GM18858 (cell line): ENCODE results near the gene SETD3.

Experiments
- ATAC-seq: cut with Tn5 transposase; IDR thresholded peaks from one replicate; pipeline ENCODE4 v1.9.1; 2021; ENCODE audit not compliant: unreplicated experiment

SETD3 gene

DNA sequence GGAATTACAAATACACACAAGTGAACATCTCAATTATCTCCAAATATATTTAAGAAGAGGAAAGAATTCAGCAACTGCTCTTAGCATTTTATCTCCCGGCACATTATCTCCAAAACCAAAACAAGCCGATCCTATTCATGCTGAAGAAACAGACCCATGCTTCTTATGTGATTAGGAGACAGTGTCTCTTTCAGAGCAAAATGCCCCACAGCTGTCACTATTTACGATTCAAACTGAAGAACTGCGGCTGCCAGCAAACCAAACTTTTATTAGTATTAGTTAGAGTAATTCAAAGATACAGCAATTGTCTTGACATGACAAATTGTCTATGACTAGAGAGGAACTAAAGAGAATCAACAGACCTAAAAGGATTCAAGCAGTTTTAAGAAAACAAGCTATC, 79.4 kb downstream of the SETD3 start:
- no peak for ATAC-seq

DNA sequence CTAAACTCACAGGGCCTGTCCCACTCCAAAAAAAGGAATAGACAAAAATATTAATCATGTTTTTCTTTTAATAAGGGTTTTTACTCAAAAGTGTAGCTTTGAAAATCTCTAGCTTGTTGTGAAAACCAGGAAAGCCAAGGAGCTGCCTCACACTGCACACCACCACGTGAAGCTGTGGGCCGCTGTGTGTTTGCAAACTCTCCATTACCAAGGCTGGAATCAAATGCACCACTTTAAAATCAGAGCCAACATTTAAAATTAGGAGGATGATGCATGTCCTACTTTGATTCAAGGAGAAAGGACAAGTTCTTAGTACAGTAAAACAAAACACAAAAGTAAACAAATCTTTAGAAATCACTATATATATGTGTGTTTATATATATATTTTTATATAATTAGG, 83.0 kb downstream of the SETD3 start:
- ATAC-seq = no peak

GRCh38 chr14:99395909-99396530, 84.6 kb downstream of the SETD3 start:
- no peak for ATAC-seq

DNA sequence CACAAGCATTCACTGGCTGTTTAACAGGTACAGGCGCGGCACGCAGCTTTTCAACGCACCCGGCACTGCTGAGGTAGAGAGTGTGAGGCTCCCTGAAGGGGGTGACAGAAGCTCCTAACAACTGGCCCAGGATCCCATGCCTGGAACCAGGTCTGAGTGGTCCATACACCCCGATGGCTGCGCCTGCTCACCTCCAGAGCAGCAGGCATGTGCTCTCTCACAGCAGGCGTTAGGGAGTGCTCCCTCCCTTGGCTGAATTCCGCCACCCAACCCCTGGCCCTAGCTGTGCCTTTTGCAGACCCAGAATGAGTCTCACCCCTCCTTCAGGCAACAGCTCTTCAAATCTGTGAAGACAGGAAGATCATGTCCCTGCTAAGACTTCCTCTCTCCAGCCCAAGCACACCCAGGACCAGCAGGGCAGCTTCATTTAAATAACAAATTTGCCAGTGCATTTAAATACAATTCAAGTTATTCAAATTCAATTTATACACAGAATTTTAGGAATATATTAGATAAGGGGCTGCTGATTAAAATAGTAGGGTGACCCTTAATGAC, 86.0 kb downstream of the SETD3 start:
- ATAC-seq = no peak

DNA sequence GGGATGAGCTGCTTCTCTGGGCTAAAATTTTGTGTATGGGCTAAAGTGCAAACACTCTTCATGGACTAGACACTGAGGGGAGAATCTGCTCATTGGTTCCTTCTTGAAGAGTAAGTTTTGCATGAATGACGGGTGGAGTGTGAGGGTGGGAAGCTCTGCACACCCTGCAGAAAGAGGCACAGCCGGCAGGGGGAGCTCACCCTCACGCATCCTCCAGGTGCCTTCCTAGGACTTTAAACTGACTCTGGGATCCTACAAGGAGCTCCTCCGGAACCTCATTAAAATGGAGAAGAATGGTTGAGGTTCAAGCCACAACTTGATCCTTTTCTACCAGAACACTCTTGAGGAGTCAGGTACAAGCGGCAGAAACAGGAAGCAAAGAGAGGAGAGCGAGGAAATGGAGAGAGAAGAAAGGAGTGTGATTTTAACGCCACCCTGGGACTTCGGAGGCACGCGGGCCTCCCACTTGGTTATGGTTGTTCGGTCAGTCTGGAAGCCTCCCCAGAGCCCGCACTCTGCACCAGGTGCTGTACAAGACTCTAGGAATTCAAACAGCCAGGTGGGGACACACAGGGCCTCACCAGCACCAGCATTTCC, 87.5 kb downstream of the SETD3 start:
- peak; percentile 42 for ATAC-seq

DNA sequence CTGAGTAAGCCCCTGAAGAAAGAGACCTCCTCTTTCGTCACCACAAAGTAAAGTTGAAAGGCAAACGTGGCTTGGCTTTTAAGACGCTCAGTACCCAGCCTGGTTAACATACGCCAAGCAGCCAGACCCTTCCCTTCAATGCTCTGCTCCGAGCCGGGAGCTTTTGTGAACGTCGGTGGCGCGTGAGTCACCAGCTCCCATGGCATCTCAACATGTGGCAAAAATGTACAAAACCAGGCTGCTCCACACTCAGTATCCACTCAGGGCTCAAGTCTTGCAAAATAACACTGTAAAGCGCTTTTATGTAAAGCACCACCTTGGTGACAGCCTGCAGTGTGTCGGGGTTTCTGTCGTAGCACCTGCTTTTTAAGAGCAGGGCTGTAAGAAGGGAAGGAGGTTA, 89.0 kb downstream of the SETD3 start:
- no peak for ATAC-seq

GRCh38 chr14:99389174-99389826, 91.4 kb downstream of the SETD3 start:
- ATAC-seq = no peak

GRCh38 chr14:99388286-99388685, 92.4 kb downstream of the SETD3 start:
- no peak for ATAC-seq

DNA sequence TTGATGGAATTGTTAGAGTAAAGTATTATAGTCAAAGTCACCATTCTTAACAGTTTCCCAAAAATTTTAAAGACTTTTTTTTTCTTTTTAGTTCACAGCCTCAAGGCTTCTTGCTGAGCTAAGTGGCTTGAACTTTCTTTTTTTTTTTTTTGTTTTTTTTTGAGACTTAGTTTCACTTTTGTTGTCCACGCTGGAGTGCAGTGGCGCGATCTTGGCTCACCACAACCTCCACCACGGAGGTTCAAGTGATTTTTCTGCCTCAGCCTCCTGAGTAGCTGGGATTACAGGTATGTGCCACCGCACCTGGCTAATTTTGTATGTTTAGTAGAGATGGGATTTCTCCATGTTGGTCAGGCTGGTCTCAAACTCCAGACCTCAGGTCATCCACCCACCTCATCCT, 92.8 kb downstream of the SETD3 start:
- no peak for ATAC-seq

DNA sequence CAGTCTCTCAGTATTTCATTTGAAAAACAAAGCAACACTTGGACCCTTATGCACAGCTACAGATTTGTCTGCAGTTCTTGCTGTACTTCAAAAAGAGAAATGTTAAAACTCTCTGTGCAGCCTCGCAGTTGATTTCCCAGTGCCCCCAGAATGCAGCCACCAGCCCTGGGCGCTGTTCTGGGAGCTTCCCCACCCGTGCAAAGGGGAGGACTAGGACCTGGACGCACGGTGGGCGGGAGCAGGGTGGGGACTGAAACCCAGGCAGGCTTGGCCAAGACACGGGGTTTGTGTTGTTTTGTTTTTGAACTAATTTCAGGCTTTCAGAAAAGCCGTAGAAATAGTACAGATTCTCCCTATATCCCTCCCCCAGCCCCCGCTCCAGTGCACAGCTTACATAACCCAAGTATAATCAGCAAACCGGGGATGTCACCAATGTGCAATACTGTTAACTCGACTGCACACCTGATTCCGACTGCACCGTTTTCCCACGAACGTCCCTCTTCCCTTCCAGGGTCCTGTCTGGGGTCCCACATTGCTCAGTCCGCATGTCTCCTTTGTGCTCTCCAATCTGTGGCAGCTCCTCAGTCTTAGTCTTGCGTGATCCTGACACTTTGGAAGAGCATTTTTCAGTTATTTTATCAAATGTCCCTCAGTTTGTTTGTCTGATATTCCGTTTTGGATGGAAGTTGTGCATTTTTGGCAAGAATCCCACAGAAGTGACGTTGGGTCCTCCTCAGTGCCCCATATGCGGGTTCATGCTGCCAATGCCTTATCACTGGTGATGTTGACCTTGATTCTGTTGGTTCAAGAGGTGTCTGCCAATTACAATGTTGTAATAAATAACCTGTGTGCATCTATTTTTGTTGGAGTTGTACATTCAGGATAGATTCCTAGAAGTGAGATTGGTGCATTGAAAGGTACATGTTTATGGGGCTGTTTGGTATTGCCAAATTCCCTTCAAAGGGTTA, 95.9 kb downstream of the SETD3 start:
- ATAC-seq = no peak

GRCh38 chr14:99383472-99384449, 96.9 kb downstream of the SETD3 start:
- ATAC-seq = no peak

DNA sequence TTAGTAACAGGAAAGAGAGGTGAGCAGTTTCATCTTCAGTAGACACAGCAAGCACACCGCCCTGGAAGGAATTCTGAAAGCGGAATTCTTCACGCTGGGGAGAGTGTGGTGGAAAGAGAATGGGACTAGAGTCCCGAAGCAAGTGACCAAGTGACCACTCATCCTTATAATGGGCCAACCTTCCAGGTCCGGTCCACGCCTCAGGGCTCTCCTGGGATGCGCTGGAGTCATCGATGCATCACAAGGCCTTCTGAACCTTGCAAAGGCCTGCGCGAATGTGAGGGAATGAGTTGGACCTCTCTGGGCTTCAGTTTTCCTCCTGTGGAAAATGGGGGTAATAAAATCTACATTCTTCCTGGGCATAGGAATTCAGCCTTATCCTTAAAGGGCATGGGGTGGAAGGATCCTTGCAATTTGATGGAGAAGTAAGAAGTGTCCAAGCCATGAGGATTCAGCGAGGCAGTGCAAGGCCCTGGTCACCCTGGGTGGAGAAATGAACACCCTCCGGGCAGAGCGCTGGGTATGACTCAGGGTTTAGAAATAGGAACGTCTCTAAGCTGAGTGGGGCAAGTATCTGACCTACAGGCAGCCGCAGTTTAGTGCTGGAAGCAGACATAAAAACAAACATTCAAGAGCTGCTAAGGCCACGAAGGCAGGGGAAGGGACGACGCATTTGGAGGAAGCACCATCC, 97.7 kb downstream of the SETD3 start:
- no peak for ATAC-seq

DNA sequence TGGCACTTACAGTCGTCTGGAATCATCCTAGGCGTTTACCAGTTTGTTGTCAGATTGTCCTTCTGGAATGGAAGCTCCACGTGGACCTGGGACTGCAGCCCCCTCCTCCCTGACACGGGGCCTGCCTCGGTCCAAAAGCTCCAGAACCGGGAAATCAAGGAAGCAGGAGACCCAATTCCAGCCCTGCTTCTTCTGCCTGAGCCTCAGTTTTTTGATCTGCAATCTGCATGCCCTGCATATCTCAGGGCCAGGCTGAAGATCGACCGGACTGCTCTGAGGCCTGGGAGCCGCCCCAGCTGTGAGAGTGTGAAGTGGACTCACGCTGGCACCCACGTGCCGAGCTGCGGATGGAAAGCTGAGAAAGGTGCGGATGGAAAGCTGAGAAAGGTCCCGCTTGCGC, 98.6 kb downstream of the SETD3 start:
- ATAC-seq = no peak

DNA sequence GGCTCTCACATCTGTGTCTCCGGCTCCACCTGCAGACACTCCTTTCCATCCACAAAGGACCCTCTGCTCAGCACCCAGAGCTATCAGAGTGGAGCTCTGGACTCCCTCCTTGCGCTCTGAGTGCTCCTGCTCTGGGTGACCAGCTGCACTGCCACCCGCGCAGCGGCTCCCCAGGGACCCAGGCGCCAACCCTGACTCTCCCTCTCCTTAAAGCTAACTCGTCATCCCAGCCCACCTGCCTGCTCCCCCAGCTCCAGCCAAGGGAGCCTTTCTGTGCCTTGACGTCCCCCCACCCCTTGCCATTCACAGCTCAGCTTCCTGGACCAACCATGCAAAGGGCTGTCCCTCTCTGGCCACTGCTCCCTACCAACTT, 99.0 kb downstream of the SETD3 start:
- no peak for ATAC-seq

DNA sequence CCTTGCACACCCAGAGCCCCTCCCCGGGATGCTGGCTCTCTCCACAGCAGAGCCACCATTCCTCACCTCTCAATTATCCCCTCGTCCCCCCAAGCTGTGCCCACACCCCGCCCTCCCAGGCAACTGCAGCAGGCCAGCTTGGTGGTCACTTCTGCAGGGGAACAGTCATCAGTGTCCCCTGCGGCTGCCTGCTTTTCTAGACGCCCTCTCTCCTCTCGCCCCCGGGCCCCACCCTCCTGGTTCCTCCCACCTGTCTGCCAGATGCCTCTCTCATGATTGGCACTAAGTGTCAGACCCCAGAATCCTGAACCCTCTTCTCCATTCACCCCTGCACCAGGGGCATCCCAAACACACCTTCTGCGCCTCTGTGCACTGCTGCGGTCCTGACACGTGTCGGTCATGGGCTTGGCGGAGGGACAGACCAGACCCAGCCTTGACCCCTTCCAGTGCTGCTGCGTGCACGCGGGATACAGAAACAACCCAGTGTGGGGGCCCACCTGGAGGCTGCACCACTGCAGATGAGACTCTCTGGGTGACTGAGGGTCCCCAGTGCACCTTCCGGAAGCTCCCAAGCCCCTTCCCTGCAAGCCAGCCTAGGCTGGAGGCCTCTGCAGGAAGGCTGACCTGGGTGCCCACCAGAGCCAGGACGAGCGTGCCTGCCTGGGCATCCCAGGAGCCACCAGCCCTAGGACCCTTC, 99.5 kb downstream of the SETD3 start:
- no peak for ATAC-seq

- no peak for ATAC-seq
These were observed 100.3 kb downstream of the SETD3 start for GRCh38 chr14:99380402-99380801.

GRCh38 chr14:99378782-99379214, 101.9 kb downstream of the SETD3 start:
- no peak for ATAC-seq

DNA sequence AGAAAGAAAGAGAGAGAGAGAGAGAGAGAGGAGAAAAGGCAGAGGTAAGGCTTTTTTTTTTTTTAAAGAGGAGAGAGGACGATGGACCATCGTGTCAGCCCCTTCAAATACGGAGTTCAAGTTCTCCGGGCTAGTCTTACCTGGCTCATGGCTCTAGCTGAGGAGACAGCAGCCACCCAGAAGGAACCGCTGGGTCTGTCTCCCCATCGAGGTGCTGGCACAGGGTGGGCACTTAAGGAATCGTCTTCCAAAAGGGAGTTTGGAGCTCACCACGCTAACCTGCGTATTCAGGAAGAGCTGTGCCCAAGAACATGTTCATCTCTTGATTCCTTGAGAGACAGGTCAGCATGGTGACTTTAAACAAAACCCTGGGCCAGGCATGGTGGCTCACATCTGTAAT, 102.7 kb downstream of the SETD3 start:
- no peak for ATAC-seq

DNA sequence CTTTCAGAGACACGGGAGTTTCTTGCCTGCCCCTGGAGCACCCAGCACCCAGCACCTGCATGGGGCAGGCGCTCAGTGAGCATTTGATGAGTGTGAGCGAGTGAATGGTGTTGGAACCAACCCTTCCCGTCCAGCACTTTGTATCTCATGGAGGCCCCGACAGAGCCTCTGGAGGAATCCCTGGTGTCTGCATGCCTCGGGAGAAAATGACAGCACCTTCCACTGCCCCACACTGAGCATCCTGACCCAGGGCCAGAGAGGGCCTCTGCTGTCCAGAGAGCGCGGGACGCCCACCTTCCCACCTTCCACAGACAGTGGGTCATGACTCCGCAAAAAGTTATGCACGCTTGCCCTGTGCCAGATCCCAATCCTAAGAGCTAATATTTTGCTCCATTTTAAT, 105.7 kb downstream of the SETD3 start:
- ATAC-seq = no peak
